Measurements from ENCODE around the gene HNRNPC.
"Not testable (repeated sequence)": the region's sequence is repeated elsewhere in the genome, so short reads cannot be mapped to it uniquely, and the experiment has no call there.

The HNRNPC gene

GRCh38 chr14:21231020-21231652 is 38.1 kb downstream of the HNRNPC start:
- Histone ChIP-seq H3K36me3 (peaks cover 54 to 68% (median 65%) of the 10 kb centered on the region in 3 donors), H3K27me3 (no peaks in the 10 kb centered on the region), H3K4me1 (peaks cover 0 to 57% (median 27%) of the 10 kb centered on the region in 4 donors), H3K9me3 (no peaks in the 10 kb centered on the region), H3K27ac (no peak overlapping the region), H3K4me3 (no peak overlapping the region)
- DNase-seq, result no peak
- intact Hi-C loops (cut with DNase I; ENCODE audit: low total_unique reads), result loop anchor here (10.0 kb wide), 1 partner anchor 154 kb away; the partner anchor contains the start of gene SUPT16H
- TF ChIP-seq, protein P1, sequence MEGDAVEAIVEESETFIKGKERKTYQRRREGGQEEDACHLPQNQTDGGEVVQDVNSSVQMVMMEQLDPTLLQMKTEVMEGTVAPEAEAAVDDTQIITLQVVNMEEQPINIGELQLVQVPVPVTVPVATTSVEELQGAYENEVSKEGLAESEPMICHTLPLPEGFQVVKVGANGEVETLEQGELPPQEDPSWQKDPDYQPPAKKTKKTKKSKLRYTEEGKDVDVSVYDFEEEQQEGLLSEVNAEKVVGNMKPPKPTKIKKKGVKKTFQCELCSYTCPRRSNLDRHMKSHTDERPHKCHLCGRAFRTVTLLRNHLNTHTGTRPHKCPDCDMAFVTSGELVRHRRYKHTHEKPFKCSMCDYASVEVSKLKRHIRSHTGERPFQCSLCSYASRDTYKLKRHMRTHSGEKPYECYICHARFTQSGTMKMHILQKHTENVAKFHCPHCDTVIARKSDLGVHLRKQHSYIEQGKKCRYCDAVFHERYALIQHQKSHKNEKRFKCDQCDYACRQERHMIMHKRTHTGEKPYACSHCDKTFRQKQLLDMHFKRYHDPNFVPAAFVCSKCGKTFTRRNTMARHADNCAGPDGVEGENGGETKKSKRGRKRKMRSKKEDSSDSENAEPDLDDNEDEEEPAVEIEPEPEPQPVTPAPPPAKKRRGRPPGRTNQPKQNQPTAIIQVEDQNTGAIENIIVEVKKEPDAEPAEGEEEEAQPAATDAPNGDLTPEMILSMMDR (IDR thresholded peaks at IDR 0.05), result no peak

- TF ChIP-seq, protein P1 (IDR thresholded peaks at IDR 0.05), result no peak
- no peaks in the 10 kb centered on the region for H3K9me3 ChIP-seq
- no peak overlapping the region for H3K27ac ChIP-seq
- no peaks in the 10 kb centered on the region for H3K27me3 ChIP-seq
- intact Hi-C loops (cut with DNase I; ENCODE audit: low total_unique reads), result loop anchor here (10.0 kb wide), 1 partner anchor 155 kb away; the partner anchor contains the start of gene SUPT16H
- H3K36me3 ChIP-seq, result peaks cover 66 to 81% (median 78%) of the 10 kb centered on the region in 3 donors
- no peak overlapping the region for H3K4me3 ChIP-seq
- peaks cover 0 to 44% (median 23%) of the 10 kb centered on the region in 4 donors for H3K4me1 ChIP-seq
- DNase-seq, result no peak
Measured at GRCh38 chr14:21229821-21230220, 39.4 kb downstream of the HNRNPC start.

DNA sequence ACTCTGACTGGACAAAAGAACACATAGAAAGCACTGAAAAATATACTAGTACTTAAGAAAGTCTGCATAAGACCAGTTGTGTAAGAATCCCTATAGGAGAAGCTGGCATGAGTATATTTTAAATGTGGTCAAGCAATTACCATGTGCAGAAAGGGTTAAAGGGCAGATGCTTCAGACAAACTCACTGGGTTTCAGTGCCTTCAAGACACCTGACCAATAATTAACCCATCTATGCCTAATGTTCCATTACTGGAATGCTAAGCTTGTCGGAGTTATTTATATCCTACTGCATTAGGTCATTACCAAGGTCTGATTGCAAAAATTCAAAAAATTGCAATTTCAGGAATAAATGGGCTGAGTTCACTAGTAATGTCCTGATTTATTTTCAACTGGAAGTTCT is 41.3 kb downstream of the HNRNPC start:
- no peak for DNase-seq
- Histone ChIP-seq H3K4me3 (no peak overlapping the region), H3K4me1 (peaks cover 0 to 29% (median 14%) of the 10 kb centered on the region in 4 donors), H3K36me3 (peaks cover 58 to 88% (median 75%) of the 10 kb centered on the region in 3 donors), H3K27me3 (no peaks in the 10 kb centered on the region), H3K9me3 (no peaks in the 10 kb centered on the region), H3K27ac (no peak overlapping the region)
- TF ChIP-seq, protein P1 (IDR thresholded peaks at IDR 0.05), result no peak
- intact Hi-C loops (cut with DNase I; ENCODE audit: low total_unique reads), result no loop called here

DNA sequence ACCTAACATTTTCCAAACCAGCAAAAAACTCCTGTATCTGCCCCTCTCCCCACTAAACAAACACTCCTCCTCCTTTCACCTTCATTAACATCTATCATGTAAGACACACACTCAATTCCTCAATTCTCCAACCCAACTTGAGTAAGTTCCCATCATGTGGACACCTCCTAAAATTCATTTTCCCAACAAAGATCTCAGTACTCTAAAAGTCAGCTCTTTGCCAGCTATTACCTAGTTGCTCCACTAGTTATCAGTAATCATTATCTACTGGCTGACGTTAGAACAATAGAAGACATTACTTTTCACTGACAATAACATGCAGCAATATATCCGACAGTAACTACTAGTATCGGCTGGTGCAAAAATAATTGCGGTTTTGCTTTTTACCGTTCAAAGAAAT is 42.1 kb downstream of the HNRNPC start:
- Histone ChIP-seq H3K4me3 (no peak overlapping the region), H3K27ac (no peak overlapping the region), H3K36me3 (peaks cover 55 to 88% (median 74%) of the 10 kb centered on the region in 3 donors), H3K4me1 (peaks cover 0 to 27% (median 10%) of the 10 kb centered on the region in 4 donors), H3K9me3 (no peaks in the 10 kb centered on the region), H3K27me3 (no peaks in the 10 kb centered on the region)
- no peak for DNase-seq
- intact Hi-C loops (cut with DNase I; ENCODE audit: low total_unique reads), result no loop called here
- TF ChIP-seq, protein P1 (IDR thresholded peaks at IDR 0.05), result no peak

GRCh38 chr14:21226467-21226866 is 42.8 kb downstream of the HNRNPC start:
- peaks cover 0 to 25% (median 7%) of the 10 kb centered on the region in 4 donors for H3K4me1 ChIP-seq
- H3K27me3 ChIP-seq, result no peaks in the 10 kb centered on the region
- intact Hi-C loops (cut with DNase I; ENCODE audit: low total_unique reads), result no loop called here
- TF ChIP-seq, protein P1 (IDR thresholded peaks at IDR 0.05), result no peak
- no peaks in the 10 kb centered on the region for H3K9me3 ChIP-seq
- no peak for DNase-seq
- H3K4me3 ChIP-seq, result no peak overlapping the region
- H3K27ac ChIP-seq, result no peak overlapping the region
- peaks cover 53 to 92% (median 72%) of the 10 kb centered on the region in 3 donors for H3K36me3 ChIP-seq

DNA sequence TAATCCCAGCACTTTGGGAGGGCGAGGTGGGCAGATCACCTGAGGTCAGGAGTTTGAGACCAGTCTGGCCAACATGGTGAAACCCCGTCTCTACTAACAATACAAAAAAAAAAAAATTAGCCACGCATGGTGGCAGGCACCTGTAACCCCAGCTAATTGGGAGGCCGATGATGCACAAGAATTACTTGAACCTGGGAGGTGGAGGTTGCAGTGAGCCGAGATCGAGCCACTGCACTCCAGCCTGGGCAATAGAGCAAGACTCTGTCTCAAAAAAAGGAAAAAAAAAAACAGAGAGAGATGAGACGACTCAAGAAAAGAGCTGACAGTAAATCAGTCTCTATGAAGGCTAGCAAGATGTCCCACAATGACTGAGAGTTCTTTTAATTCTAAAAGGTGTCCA is 44.1 kb downstream of the HNRNPC start:
- H3K27me3 ChIP-seq; H3K27ac ChIP-seq; H3K4me3 ChIP-seq; H3K9me3 ChIP-seq; intact Hi-C loops (cut with DNase I; ENCODE audit: low total_unique reads); DNase-seq: not testable (repeated sequence)
- H3K4me1 ChIP-seq, result peaks cover 0 to 24% (median 5%) of the 10 kb centered on the region in 4 donors
- H3K36me3 ChIP-seq, result peaks cover 50 to 84% (median 70%) of the 10 kb centered on the region in 3 donors
